HepG2 (cell line): Measurements from ENCODE around the gene SCAMP3. TPM values are rescaled to one million over a fixed set of nuclear protein-coding genes. Genes with fewer than 3 reads are reported as not detected.

Experiments used
- ATAC-seq: fragments of 200-7000 bp; cut with Tn5 transposase; 3 replicates; pipeline ENCODE4 v1.9.1; 2020; ENCODE audit warnings: mild to moderate bottlenecking, moderate library complexity
- BruUV-seq: library from RNA; stranded (reverse); fragments of 400-500 nt; replicated peaks from 2 replicates; lab custom pipeline; 2021; lab: Mats Ljungman, UMichigan
- CTCF ChIA-PET: fragments of 300-600 bp; formaldehyde crosslinking; extraction: SDS; loops from one replicate; lab custom pipeline; 2021; ENCODE audit warnings: low total read pairs, inconsistent platforms, low intra/inter-chr PET ratio; lab: Yijun Ruan, JAX
- POLR2A ChIA-PET: fragments of 350-600 bp; sonication (Branson Sonifier 250); formaldehyde crosslinking; loops from one replicate; lab custom pipeline; 2020; ENCODE audit warnings: antibody characterized with exemption, inconsistent platforms; lab: Yijun Ruan, JAX
- DNase-seq: peaks from one replicate; pipeline ENCODE4 v3.0.0-alpha.2; 2015; ENCODE audit warnings: low spot score
- FAIRE-seq: peaks from 3 replicates; lab custom pipeline; 2011; peaks lifted over from hg19 to GRCh38; lab: Jason Lieb, UNC
- H2AFZ ChIP-seq: one replicate; pipeline ENCODE4 v1.6.1; 2011; ENCODE audit warnings: low read length, inconsistent platforms
- H3K27ac ChIP-seq: fragments of 300-600 bp; 3 replicates; pipeline ENCODE4 v1.8.0; 2011; ENCODE audit warnings: mixed run types, mild to moderate bottlenecking, mixed read lengths, low read length, inconsistent platforms; ENCODE audit not compliant: insufficient read depth; ENCODE audit errors: extremely low read length
- H3K27me3 ChIP-seq, 2 experiments: fragments of 200-600 bp in 1 of 2; 2 replicates in 1 of 2; 3 replicates in 1 of 2; pipeline versions ENCODE4 v1.6.0 to v1.8.0; 2011; ENCODE audit warnings: low read length in 2 of 2, mild to moderate bottlenecking in 2 of 2, moderate library complexity in 2 of 2, inconsistent platforms in 1 of 2; ENCODE audit not compliant: insufficient read depth in 2 of 2, control insufficient read depth in 1 of 2
- H3K36me3 ChIP-seq, 2 experiments: fragments of 200-600 bp in 1 of 2; replicated peaks in 1 of 2; 2 replicates in 1 of 2; 3 replicates in 1 of 2; pipeline versions ENCODE4 v1.5.1 to v1.8.0; 2011; ENCODE audit warnings: low read length in 2 of 2, inconsistent platforms in 1 of 2; ENCODE audit not compliant: insufficient read depth in 2 of 2, control insufficient read depth in 1 of 2
- H3K4me1 ChIP-seq: 2 replicates; pipeline ENCODE4 v1.5.1; 2012; ENCODE audit warnings: low read length, inconsistent platforms; ENCODE audit not compliant: insufficient read depth
- H3K4me2 ChIP-seq: 2 replicates; pipeline ENCODE4 v1.6.0; 2011; ENCODE audit warnings: low read depth, low read length, inconsistent platforms
- H3K4me3 ChIP-seq, 3 experiments: fragments of 200-600 bp in 1 of 3; sonication (generic), shearing (Covaris generic) in 1 of 3; replicated peaks in 1 of 3; 2 replicates each; pipeline ENCODE4 v1.5.1; 2011 to 2016; ENCODE audit warnings: low read length in 3 of 3, inconsistent platforms in 2 of 3, low read depth in 2 of 3, mild to moderate bottlenecking in 2 of 3, control low read depth in 1 of 3, mixed read lengths in 1 of 3; ENCODE audit not compliant: insufficient read depth in 1 of 3
- H3K79me2 ChIP-seq: one replicate; pipeline ENCODE4 v1.6.1; 2011; ENCODE audit warnings: low read length, inconsistent platforms; ENCODE audit not compliant: insufficient read depth
- H3K9ac ChIP-seq: 2 replicates; pipeline ENCODE4 v1.6.0; 2011; ENCODE audit warnings: mild to moderate bottlenecking, low read depth, low read length, inconsistent platforms; ENCODE audit not compliant: insufficient read depth
- H3K9me3 ChIP-seq: 2 replicates; pipeline ENCODE4 v1.5.1; 2012; ENCODE audit warnings: mild to moderate bottlenecking, low read length
- H4K20me1 ChIP-seq: 2 replicates; pipeline ENCODE4 v1.6.0; 2011; ENCODE audit warnings: inconsistent platforms, mild to moderate bottlenecking, low read length, moderate library complexity; ENCODE audit not compliant: insufficient read depth
- FOXK2 ChIP-seq: fragments of 450-650 bp; IDR thresholded peaks from 2 replicates; pipeline ENCODE4 v1.6.1; 2016
- GABPA ChIP-seq, 2 experiments: IDR thresholded peaks; 2 replicates each; pipeline ENCODE4 v1.6.1; 2011 to 2016; ENCODE audit warnings: low read depth in 2 of 2, low read length in 1 of 2, missing biosample characterization in 1 of 2, missing genetic modification characterization in 1 of 2
- HNRNPH1 ChIP-seq: fragments of 200-400 bp; formaldehyde crosslinking; optimal IDR thresholded peaks from 2 replicates; pipeline ENCODE3; 2017; ENCODE audit warnings: mild to moderate bottlenecking, low read depth, low read length
- RBM22 ChIP-seq: fragments of 200-400 bp; formaldehyde crosslinking; optimal IDR thresholded peaks from 2 replicates; pipeline ENCODE3; 2017; ENCODE audit warnings: mild to moderate bottlenecking, low read length, moderate library complexity
- ZBTB1 ChIP-seq: sonication (generic); formaldehyde crosslinking; IDR thresholded peaks from 2 replicates; pipeline ENCODE4 v1.4.0; 2020; ENCODE audit warnings: missing genetic modification reagents, borderline replicate concordance
- ZNF260 ChIP-seq: sonication (generic); formaldehyde crosslinking; IDR thresholded peaks from 2 replicates; pipeline ENCODE4 v1.4.0; 2020; ENCODE audit warnings: missing genetic modification reagents, low read depth, mild to moderate bottlenecking, borderline replicate concordance
- ZNF326 ChIP-seq: sonication (generic); formaldehyde crosslinking; IDR thresholded peaks from 2 replicates; pipeline ENCODE4 v1.4.0; 2020; ENCODE audit warnings: missing genetic modification reagents, borderline replicate concordance
- WGBS: methylation state at CpG from one replicate; pipeline ENCODE4 v1.1.6; 2017; ENCODE audit warnings: low lambda C conversion rate; 5-methylcytosine and 5-hydroxymethylcytosine counted together
- in situ Hi-C: cut with HindIII; loops from 2 replicates; pipeline ENCODE4 v1.10.0; 2017; ENCODE audit warnings: low pct_unique_long_range_greater_than_20kb; ENCODE audit not compliant: extremely low pct_ligation_motif_present
- intact Hi-C: fragments of 100-400 bp; cut with micrococcal nuclease; formaldehyde crosslinking; loops from one replicate; pipeline ENCODE4 v1.10.0; 2022; ENCODE audit not compliant: unreplicated experiment
- polyA plus RNA-seq, 8 experiments: library from polyadenylated mRNA; depleted of rRNA in 3 of 8; stranded (reverse) in 7 of 8; unstranded in 1 of 8; fragments of >200 nt; fragmentation: Illumina TruSeq in 4 of 8; extraction: Trizol in 4 of 8; gene quantifications; 2 replicates each; pipeline versions ENCODE4 v1.2.1 to v1.2.3, GENCODE V29; 2011 to 2016; ENCODE audit warnings: low read depth in 4 of 8, missing spikeins in 1 of 8, mixed read lengths in 1 of 8; ENCODE audit not compliant: insufficient read depth in 1 of 8
- total RNA-seq, 5 experiments: library from RNA; depleted of rRNA; stranded (reverse); fragments of >200 nt; fragmentation: Illumina TruSeq; extraction: Trizol; gene quantifications; 2 replicates each; pipeline ENCODE4 v1.2.3, GENCODE V29; 2016; ENCODE audit warnings: low read depth in 1 of 5
- TF ChIP-seq, protein P1 (sequence below): sonication (generic); formaldehyde crosslinking; IDR thresholded peaks from 2 replicates; pipeline ENCODE4 v1.4.0; 2020; ENCODE audit warnings: mild to moderate bottlenecking, missing genetic modification reagents
- TF ChIP-seq, protein P2 (sequence below): sonication (generic); formaldehyde crosslinking; IDR thresholded peaks from 2 replicates; pipeline ENCODE4 v1.9.0; 2022; ENCODE audit warnings: low read depth, missing genetic modification reagents
- TF ChIP-seq, protein P3 (sequence below): conservative IDR thresholded peaks from 2 replicates; pipeline ENCODE4 v1.6.1; 2018; ENCODE audit warnings: missing genetic modification reagents
- TF ChIP-seq, protein P4 (sequence below): sonication (generic); formaldehyde crosslinking; IDR thresholded peaks from 2 replicates; pipeline ENCODE4 v1.4.0; 2020; ENCODE audit warnings: missing genetic modification reagents

The SCAMP3 gene
- total and polyA plus RNA-seq, 2 of the 13 experiments (the other 11 are each of a cell fraction or from before 2014, with no cell fraction given): 46.8 to 83.3 TPM

DNA sequence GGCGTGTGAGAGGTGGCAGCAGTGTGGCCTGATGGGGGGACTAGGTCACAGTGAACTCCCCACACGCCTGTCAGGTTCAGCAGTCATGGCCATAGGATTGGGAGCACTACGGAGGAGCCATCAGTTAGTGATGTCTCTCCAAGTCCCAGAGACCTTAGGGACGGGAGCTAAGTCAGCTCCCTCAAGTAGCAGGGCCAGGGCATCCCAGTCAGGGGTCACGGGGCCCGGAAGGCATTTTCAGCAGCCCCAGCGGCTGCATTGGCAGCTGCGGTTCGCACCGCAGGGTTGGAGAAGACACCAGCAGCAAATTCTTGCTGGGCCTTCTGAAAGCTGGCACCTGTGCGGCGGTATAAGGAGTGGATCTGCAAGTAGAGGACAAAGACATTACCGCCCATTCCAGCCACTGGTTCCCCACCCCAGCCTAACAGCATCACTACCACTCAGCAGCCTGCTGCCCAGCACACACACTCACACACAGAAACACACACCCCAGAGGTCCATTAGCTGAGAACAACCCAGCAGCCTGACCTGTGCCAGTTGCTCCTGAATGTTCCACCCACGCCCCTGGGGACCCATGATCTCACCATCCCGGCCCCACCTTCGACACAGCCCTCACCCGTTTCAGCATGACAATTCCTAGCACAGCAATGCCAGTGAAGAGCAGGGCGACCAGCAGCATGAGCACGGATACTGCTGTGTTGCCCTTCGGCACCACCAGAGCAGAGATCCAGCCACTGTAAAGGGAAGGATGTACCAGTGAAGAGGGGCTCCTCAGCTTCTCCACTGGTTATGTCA, 5.9 kb downstream of the SCAMP3 start:
- 99% methylated on average over 13 of the region's 20 CpGs for WGBS
- H4K20me1 ChIP-seq: no peaks in the 10 kb centered on the region
- H3K4me1 ChIP-seq: peaks cover 50% of the 10 kb centered on the region
- peak overlapping the region; percentile 72; the same call in 1 of the 2 replicates for H3K9ac ChIP-seq
- intact Hi-C loops (no loop called here), in situ Hi-C loops (loop anchor here (10.0 kb wide), 1 partner anchor 49 kb away; the partner anchor contains the start of genes FDPS and PKLR)
- no peak for TF ChIP-seq ZBTB1 (CRISPR knock-in tag)
- TF ChIP-seq ZNF326: no peak
- no peak for TF ChIP-seq FOXK2
- no peak for TF ChIP-seq HNRNPH1
- TF ChIP-seq RBM22: no peak
- TF ChIP-seq GABPA (IDR thresholded peaks at IDR 0.05; ENCODE audit: low read depth, low read length): no peak
- TF ChIP-seq GABPA (CRISPR knock-in tag; IDR thresholded peaks at IDR 0.05; ENCODE audit: low read depth): no peak
- TF ChIP-seq, protein P1, sequence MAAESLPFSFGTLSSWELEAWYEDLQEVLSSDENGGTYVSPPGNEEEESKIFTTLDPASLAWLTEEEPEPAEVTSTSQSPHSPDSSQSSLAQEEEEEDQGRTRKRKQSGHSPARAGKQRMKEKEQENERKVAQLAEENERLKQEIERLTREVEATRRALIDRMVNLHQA (CRISPR knock-in tag): no peak
- TF ChIP-seq, protein P2, sequence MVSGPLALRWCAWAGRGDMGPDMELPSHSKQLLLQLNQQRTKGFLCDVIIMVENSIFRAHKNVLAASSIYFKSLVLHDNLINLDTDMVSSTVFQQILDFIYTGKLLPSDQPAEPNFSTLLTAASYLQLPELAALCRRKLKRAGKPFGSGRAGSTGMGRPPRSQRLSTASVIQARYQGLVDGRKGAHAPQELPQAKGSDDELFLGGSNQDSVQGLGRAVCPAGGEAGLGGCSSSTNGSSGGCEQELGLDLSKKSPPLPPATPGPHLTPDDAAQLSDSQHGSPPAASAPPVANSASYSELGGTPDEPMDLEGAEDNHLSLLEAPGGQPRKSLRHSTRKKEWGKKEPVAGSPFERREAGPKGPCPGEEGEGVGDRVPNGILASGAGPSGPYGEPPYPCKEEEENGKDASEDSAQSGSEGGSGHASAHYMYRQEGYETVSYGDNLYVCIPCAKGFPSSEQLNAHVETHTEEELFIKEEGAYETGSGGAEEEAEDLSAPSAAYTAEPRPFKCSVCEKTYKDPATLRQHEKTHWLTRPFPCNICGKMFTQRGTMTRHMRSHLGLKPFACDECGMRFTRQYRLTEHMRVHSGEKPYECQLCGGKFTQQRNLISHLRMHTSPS (CRISPR knock-in tag): no peak
- TF ChIP-seq ZNF260 (CRISPR knock-in tag): no peak
- TF ChIP-seq, protein P3, sequence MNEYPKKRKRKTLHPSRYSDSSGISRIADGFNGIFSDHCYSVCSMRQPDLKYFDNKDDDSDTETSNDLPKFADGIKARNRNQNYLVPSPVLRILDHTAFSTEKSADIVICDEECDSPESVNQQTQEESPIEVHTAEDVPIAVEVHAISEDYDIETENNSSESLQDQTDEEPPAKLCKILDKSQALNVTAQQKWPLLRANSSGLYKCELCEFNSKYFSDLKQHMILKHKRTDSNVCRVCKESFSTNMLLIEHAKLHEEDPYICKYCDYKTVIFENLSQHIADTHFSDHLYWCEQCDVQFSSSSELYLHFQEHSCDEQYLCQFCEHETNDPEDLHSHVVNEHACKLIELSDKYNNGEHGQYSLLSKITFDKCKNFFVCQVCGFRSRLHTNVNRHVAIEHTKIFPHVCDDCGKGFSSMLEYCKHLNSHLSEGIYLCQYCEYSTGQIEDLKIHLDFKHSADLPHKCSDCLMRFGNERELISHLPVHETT (CRISPR knock-in tag): no peak
- TF ChIP-seq, protein P4, sequence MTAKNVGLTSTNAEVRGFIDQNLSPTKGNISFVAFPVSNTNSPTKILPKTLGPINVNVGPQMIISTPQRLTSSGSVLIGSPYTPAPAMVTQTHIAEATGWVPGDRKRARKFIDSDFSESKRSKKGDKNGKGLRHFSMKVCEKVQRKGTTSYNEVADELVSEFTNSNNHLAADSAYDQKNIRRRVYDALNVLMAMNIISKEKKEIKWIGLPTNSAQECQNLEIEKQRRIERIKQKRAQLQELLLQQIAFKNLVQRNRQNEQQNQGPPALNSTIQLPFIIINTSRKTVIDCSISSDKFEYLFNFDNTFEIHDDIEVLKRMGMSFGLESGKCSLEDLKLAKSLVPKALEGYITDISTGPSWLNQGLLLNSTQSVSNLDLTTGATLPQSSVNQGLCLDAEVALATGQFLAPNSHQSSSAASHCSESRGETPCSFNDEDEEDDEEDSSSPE (CRISPR knock-in tag): no peak
- ChIA-PET CTCF (no interaction called here), POLR2A (interaction anchor here (1.3 kb wide), 1 partner anchor 17 kb away, joined by 3 read pairs; the partner anchor contains the start of gene CLK2)
- peak overlapping the region; percentile 99 for H3K4me2 ChIP-seq
- H3K36me3 ChIP-seq: peaks cover 6 to 10% of the 10 kb centered on the region in 2 experiments; a peak in 3 of 5 replicates
- H3K27me3 ChIP-seq: no peaks in the 10 kb centered on the region; a peak in 1 of 5 replicates
- no peaks in the 10 kb centered on the region for H3K9me3 ChIP-seq
- H2AFZ ChIP-seq: no peak overlapping the region
- BruUV-seq: no TSS peak
- H3K79me2 ChIP-seq: peaks cover 17% of the 10 kb centered on the region
- H3K27ac ChIP-seq: peak overlapping the region; percentile 47
- ATAC-seq (no peak), FAIRE-seq (no peak), DNase-seq (no peak)
- H3K4me3 ChIP-seq: peak overlapping the region in 2 of 3 experiments; percentile 72 to 83; a peak in 1 of 6 replicates
